GM12892 (cell line): ENCODE data around the gene PRDM12.

Experiments used
- POLR2A ChIP-seq: IDR thresholded peaks from 2 replicates; pipeline ENCODE4 v1.6.1; 2011; ENCODE audit warnings: low read depth, low read length, control low read depth
- POLR2AphosphoS5 ChIP-seq: IDR thresholded peaks from 2 replicates; pipeline ENCODE4 v1.6.1; 2011; ENCODE audit warnings: low read depth, low read length, control low read depth
- TAF1 ChIP-seq: IDR thresholded peaks from 2 replicates; pipeline ENCODE4 v1.6.1; 2011; ENCODE audit warnings: low read depth, mild to moderate bottlenecking, control low read depth, low read length, borderline replicate concordance

DNA sequence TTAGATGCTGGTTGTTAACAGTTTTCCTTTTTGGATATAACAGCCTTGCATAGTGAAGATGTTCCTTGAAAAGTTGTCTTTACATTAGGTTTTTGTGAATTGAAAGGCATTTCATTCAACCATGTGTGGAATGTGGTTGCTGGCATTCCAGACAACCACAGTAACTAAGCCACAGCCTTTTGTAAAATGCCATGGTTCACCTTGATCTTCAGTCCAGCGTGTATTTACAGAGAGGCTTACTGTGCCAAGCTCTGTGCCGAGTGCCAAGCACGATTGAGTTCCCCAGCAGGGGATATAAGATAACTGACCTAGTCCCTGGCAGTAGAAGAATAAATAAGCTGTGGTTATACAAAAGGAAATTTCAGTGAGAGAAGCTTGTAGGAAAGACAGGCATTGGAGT is 34.1 kb downstream of the PRDM12 start:
- no peak for TF ChIP-seq TAF1
- TF ChIP-seq POLR2A: no peak
- no peak for TF ChIP-seq POLR2AphosphoS5
